Stimulated activated memory B cell treated with anti-CD40 and anti-IgM and Interleukin-4, amounts not matched to agents 10 μg/mL and 1 μg/mL and 100 μg/mL, for 72 hours (primary cell): ENCODE measurements around the gene PGPEP1.

Experiments used
- ATAC-seq: fragments of 150-1000 bp; cut with Tn5 transposase; 2 replicates; pipeline ENCODE4 v1.10.0; 2021
- H3K27ac Mint-ChIP-seq: one replicate; pipeline ENCODE4 v1.8.0; 2022; ENCODE audit warnings: mild to moderate bottlenecking, mixed read lengths
- H3K27me3 Mint-ChIP-seq: one replicate; pipeline ENCODE4 v1.8.0; 2022; ENCODE audit warnings: mixed read lengths
- H3K36me3 Mint-ChIP-seq: one replicate; pipeline ENCODE4 v1.8.0; 2022; ENCODE audit warnings: mixed read lengths
- H3K4me1 Mint-ChIP-seq: one replicate; pipeline ENCODE4 v1.8.0; 2022; ENCODE audit warnings: mixed read lengths
- H3K4me3 Mint-ChIP-seq: one replicate; pipeline ENCODE4 v1.8.0; 2022; ENCODE audit warnings: mild to moderate bottlenecking, moderate library complexity, mixed read lengths
- H3K9me3 Mint-ChIP-seq: one replicate; pipeline ENCODE4 v1.8.0; 2022; ENCODE audit warnings: mixed read lengths

PGPEP1 gene, protein sequence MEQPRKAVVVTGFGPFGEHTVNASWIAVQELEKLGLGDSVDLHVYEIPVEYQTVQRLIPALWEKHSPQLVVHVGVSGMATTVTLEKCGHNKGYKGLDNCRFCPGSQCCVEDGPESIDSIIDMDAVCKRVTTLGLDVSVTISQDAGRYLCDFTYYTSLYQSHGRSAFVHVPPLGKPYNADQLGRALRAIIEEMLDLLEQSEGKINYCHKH

DNA sequence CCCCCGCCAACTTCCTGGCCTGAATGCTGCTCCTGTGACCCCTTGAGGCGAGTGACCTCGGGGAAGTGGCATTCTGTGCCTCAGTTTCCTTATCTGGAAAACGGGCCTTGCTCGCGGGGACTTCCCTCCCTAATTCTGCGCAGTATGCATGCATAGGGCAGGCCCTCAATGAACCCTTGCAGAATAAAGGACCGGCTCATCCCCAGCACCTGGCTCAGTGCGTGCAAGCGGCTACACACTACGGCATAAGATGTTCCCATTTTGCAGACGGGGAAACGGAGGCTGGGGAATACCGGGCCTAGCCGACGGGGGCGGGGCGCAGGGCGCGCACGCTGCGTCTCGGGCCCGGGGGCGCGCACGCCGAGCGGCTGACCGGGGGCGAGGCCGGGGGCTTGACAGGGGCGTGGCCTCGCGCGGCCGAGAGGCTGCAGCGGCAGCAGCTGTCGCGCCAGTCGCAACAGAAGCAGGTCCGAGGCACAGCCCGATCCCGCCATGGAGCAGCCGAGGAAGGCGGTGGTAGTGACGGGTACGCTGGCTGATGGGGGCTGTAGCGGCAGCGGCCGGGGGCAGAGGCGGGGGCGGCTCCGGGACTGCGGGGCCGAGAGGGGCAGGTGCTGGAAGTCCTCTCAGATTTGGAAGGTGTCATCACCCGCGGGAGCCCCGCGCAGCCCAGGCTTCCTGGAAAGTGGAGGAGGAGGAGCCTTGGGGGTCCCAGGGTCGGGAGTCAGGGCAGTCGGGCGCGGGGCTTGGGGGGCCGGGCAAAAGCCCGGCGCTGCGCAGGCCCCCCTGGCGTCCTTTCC, at the start of gene PGPEP1:
TSS of gene PGPEP1 (plus strand) at position 409 of the 800 bp plus-strand sequence. CDS start at position 493, 84 bp downstream.
- Mint-ChIP-seq H3K27me3 (no peaks in the 10 kb centered on the region), H3K9me3 (no peaks in the 10 kb centered on the region), H3K4me1 (peaks cover 16% of the 10 kb centered on the region), H3K27ac (peak within 1 kb of the TSS; percentile 53), H3K36me3 (peaks cover 4% of the 10 kb centered on the region), H3K4me3 (peak within 1 kb of the TSS; percentile 83)
- ATAC-seq: peak; percentile 83

DNA sequence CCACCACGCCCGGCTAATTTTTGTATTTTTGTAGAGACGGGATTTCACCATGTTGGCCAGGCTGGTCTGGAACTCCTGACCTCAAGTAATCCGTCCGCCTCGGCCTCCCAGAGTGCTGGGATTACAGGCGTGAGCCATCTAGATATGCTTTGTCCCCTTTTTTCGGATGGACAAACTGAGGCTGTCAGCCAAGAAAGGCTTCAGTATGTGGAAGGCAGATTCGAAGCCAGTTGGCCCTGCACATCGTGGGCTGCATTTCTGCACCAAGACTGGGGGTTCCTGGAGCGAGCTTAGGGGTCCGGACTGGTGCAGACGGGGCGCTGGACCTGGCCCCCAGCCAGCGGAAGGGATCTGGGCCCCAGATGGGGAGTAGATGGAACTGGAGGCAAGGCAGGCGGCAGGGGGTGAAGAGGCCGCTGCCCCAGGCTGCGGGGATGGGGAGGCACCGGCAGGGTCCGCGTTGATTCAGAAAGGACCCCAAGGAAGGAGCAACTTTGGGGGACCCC, 49.3 kb upstream of the PGPEP1 start:
- H3K4me1 Mint-ChIP-seq: peaks cover 63% of the 10 kb centered on the region
- H3K36me3 Mint-ChIP-seq: peaks cover 6% of the 10 kb centered on the region
- peak; percentile 19 for ATAC-seq
- H3K9me3 Mint-ChIP-seq: peaks cover 12% of the 10 kb centered on the region
- H3K27me3 Mint-ChIP-seq: no peaks in the 10 kb centered on the region
- H3K27ac Mint-ChIP-seq: peak overlapping the region; percentile 83
- peak overlapping the region; percentile 86 for H3K4me3 Mint-ChIP-seq

DNA sequence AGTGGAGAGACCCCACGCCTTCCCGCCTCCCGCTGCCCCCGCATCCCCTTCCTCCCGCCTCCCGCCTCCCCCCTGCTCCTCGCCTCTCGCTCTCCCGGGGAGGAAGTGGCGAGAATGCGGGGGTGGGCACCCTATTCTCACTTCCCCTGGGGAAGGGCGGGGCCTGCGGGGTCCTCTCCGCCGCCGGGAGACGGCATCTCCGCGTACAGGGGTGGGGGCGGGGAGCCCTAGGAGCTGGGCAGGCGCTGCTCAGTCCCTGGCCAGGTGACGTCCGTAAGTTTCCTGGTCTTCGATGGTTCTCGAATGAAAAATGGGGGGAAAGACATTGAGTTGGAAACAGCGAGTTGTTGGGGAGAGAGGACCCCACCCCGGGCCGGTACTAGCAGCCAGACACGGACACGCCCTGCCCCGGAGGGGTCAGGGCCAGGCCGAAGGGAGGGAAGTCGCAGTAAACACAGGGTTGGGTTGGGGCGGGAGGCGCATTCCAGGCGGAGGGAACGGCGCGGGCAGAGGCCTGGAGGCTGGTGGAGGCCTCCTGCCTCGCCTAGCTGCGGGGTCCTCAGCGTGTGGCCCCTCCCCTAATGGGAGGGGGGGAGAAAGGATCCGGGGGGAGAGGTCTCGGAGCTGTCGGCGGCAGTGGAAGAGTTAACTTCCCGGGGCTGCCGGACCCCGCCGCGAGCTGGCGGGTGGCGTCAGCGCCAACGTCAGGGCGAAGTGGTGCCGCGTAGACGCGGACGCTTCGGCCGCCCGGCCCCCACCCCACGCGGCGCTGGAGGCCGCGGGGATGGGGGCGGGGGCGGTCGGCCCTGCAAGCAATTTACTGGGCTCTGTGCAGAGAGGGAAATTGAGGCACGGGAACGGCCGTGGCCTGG, 48.6 kb upstream of the PGPEP1 start:
- peaks cover 9% of the 10 kb centered on the region for H3K36me3 Mint-ChIP-seq
- peaks cover 60% of the 10 kb centered on the region for H3K4me1 Mint-ChIP-seq

DNA sequence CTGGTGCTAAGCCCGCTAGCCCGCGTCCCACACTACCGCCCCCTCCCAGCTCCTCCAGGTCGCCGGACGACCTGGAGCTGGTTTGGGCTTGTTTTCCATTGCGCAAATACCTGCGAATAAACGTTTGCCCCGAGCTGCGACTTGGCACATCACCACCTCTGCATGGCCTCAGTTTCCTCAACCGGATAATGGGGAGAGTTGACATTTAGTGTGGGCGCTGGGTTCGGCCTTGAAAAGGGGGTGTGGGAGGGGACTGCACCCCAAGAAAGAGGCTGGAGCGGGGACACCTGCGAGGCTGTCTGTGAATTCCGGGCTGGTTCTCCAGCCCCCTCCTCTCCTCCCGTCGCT, 48.0 kb upstream of the PGPEP1 start:
- no peaks in the 10 kb centered on the region for H3K27me3 Mint-ChIP-seq
- H3K27ac Mint-ChIP-seq: peak overlapping the region; percentile 83
- peaks cover 9% of the 10 kb centered on the region for H3K36me3 Mint-ChIP-seq
- peaks cover 56% of the 10 kb centered on the region for H3K4me1 Mint-ChIP-seq
- peak overlapping the region; percentile 86 for H3K4me3 Mint-ChIP-seq
- peaks cover 12% of the 10 kb centered on the region for H3K9me3 Mint-ChIP-seq
- no peak for ATAC-seq

More for the DNA sequence above, 48.6 kb upstream of the PGPEP1 start:
- H3K4me3 Mint-ChIP-seq: peak overlapping the region; percentile 86
- H3K27ac Mint-ChIP-seq: peak overlapping the region; percentile 83
- H3K9me3 Mint-ChIP-seq: peaks cover 12% of the 10 kb centered on the region
- peak; percentile 78 for ATAC-seq
- no peaks in the 10 kb centered on the region for H3K27me3 Mint-ChIP-seq

DNA sequence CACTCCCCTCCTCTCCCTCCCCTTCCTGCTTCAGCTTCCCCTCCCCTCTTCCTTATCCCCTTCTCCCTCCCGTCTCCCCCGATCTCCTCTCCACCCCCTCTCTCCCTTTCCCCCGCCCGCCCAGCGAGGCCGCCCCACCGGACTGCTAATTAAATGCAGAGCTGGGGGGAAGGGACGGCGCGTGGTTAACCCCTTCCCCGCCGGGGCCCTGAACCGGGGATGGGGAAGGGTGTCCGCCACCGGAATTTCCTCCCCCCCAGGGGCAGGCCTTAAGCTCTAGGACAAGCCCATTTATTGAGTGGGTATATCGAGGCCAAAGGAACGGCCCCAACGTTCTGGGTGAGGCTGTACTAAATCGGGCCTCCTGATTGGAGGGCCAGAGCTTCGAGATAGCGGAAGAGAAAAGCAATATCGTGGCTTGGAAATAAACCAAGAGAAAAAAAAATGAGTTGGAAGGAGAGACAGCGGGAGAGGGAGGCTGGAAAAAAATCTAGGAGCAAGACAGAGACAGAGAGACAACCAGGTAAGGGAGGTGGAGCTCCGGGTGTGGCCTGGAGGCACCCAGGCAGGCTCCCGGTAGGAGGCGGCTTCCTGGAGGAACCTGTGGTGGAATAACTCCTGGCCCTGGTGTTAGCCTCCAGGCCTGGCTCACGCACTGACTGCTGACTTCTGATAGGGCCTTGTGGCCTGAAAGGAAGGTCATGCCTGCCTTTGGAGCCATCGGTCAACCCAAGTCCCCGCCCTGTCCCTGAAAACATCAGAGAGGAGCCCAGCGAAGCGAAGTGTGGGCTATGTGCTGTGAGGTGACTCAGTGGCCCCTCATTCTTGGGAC, 47.4 kb upstream of the PGPEP1 start:
- H3K4me1 Mint-ChIP-seq: peaks cover 56% of the 10 kb centered on the region
- H3K27ac Mint-ChIP-seq: peak overlapping the region; percentile 83
- H3K36me3 Mint-ChIP-seq: peaks cover 9% of the 10 kb centered on the region
- no peak for ATAC-seq
- H3K9me3 Mint-ChIP-seq: peaks cover 12% of the 10 kb centered on the region
- H3K4me3 Mint-ChIP-seq: peak overlapping the region; percentile 86
- no peaks in the 10 kb centered on the region for H3K27me3 Mint-ChIP-seq

DNA sequence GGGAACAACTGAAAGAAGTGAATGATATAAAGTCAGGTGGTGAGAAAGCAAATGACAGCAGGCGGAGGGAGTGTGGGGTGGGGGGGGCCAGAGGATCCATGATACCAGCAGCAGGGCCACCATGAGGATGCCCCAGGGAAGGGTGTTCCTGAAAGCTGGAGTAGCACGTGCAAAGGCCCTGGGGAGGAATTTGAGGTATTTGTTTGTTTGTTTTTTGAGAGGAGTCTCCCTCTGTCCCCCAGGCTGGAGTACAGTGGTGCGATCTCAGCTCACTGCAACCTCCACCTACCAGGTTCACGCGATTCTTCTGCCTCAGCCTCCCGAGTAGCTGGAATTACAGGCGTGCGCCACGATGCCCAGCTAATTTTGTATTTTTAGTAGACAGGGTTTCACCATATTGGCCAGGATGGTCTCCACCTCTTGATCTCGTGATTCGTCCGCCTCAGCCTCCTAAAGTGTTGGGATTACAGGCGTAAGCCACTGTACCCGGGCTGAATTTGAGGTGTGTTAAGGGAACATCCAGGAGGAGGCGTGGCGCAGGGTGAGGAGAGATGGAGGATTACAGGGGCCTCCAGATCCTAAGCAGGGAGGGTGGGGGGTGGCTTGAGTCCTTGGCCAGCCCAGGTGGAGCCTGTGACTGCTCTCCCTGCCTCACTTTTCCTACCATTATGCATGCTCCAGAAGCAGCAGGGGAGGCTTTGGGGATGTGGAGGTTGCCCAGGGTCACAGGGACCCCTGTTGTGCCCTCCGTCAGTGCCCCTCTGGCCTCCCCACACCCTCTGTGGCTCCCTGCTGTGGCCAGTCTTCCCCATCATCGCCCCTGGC, 46.5 kb upstream of the PGPEP1 start:
- H3K27ac Mint-ChIP-seq: peak overlapping the region; percentile 83
- H3K9me3 Mint-ChIP-seq: peaks cover 12% of the 10 kb centered on the region
- H3K4me3 Mint-ChIP-seq: peak overlapping the region; percentile 86
- no peak for ATAC-seq
- peaks cover 9% of the 10 kb centered on the region for H3K36me3 Mint-ChIP-seq
- no peaks in the 10 kb centered on the region for H3K27me3 Mint-ChIP-seq
- peaks cover 56% of the 10 kb centered on the region for H3K4me1 Mint-ChIP-seq

DNA sequence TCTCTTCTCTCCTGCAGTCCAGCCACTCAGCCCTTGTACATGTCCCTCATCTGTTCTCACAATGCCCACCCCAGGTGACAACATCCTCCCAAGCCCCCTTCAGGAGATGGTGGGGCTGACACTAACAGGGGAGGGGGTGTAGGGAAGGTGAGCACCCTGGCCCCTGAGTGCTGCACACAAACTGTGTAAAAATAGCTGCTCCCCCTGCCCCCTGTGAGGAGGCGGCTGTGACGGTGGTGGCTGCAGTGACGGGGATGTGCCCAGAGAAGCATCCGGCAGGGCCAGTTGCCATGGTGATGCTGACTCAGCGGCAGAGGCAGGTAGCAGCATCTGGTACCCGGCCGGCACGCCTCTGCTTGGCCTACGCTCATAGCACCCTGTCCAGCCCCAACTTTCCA, 45.9 kb upstream of the PGPEP1 start:
- H3K4me3 Mint-ChIP-seq: peak overlapping the region; percentile 67
- peak; percentile 48 for ATAC-seq
- H3K4me1 Mint-ChIP-seq: peaks cover 56% of the 10 kb centered on the region
- H3K27ac Mint-ChIP-seq: peak overlapping the region; percentile 83
- H3K9me3 Mint-ChIP-seq: peaks cover 12% of the 10 kb centered on the region
- H3K36me3 Mint-ChIP-seq: peaks cover 9% of the 10 kb centered on the region
- no peaks in the 10 kb centered on the region for H3K27me3 Mint-ChIP-seq

DNA sequence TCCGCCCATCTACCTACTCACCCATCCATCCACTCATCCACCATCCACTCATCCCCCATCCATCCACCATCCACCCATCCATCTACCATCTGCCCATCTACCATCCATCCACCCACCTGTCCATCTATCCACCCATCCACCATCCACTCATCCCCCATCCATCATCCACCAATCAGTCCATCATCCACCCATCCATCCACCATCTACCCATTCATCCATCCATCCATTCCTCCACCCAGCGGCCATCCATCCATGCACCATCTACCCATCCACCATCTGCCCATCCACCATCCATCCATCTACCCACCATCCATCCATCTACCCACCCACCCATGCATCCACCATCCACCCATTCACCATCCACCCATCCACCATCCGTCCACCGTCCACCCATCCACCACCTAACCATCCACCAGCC, 45.4 kb upstream of the PGPEP1 start:
- peaks cover 50% of the 10 kb centered on the region for H3K4me1 Mint-ChIP-seq

DNA sequence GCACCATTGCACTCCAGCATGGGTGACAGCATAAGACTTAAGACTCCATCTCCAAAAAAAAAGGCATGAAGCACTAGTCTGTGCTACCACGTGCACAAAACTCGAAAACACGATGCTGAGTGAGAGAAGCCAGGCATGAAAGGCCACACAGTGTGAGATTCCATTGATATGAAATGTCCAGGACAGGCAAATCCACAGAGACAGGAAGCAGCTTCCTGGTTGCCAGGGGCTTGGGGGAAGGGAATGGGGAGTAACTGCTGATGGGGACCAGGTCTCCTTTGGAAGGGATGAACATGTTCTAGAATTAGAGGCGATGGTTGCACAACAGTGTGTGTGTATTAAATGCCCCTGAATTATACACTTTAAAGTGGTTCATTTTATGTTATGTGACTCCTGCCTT, 43.1 kb upstream of the PGPEP1 start:
- no peak for ATAC-seq
- Mint-ChIP-seq H3K27me3 (no peaks in the 10 kb centered on the region), H3K27ac (peak overlapping the region; percentile 6), H3K36me3 (peaks cover 9% of the 10 kb centered on the region), H3K4me3 (no peak overlapping the region), H3K4me1 (peaks cover 36% of the 10 kb centered on the region), H3K9me3 (peaks cover 12% of the 10 kb centered on the region)

More for the DNA sequence above, 45.4 kb upstream of the PGPEP1 start:
- H3K4me3 Mint-ChIP-seq: no peak overlapping the region
- peak overlapping the region; percentile 83 for H3K27ac Mint-ChIP-seq
- H3K9me3 Mint-ChIP-seq: peaks cover 12% of the 10 kb centered on the region
- H3K36me3 Mint-ChIP-seq: peaks cover 9% of the 10 kb centered on the region
- no peak for ATAC-seq
- H3K27me3 Mint-ChIP-seq: no peaks in the 10 kb centered on the region

DNA sequence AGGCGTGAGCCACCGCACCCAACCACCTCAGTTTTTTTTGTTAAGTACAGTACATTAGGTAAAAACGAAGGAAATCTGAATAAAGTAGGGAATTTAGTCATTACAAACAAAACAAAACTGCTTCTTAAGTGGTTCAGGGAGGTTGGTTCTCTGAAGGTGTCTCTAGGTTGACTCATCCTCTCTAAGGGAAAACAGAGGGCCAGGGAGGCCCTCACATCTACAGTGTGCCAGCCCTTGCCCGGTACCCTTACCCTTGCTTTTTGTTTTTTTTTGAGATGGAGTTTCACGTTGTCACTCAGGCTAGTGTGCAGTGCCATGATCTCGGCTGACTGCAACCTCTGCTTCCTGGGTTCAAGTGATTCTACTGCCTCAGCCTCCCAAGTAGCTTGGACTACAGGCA, 41.8 kb upstream of the PGPEP1 start:
- no peak for ATAC-seq
- Mint-ChIP-seq H3K36me3 (peaks cover 11% of the 10 kb centered on the region), H3K4me1 (peaks cover 33% of the 10 kb centered on the region), H3K9me3 (peaks cover 12% of the 10 kb centered on the region), H3K27me3 (no peaks in the 10 kb centered on the region), H3K27ac (no peak overlapping the region), H3K4me3 (no peak overlapping the region)

DNA sequence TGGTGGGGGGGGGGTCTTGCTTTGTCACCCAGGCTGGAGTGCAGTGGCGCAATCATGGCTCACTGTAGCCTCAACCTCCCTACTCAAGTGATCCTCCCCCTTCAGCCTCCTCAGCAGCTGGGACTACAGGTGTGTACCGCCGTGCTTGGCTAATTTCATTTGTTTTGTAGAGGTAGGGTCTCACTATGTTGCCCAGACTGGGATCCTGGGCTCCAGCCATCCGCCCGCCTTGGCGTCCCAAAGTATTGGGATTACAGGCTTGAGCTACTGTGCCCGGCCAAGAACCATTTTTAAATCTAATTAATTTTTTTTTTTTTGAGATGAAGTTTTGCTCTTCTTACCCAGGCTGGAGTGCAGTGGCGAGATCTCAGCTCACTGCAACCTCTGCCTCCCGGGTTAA, 40.7 kb upstream of the PGPEP1 start:
- no peak for ATAC-seq
- Mint-ChIP-seq H3K9me3 (peaks cover 12% of the 10 kb centered on the region), H3K27ac (no peak overlapping the region), H3K4me3 (no peak overlapping the region), H3K4me1 (peaks cover 33% of the 10 kb centered on the region), H3K27me3 (no peaks in the 10 kb centered on the region), H3K36me3 (peaks cover 17% of the 10 kb centered on the region)

DNA sequence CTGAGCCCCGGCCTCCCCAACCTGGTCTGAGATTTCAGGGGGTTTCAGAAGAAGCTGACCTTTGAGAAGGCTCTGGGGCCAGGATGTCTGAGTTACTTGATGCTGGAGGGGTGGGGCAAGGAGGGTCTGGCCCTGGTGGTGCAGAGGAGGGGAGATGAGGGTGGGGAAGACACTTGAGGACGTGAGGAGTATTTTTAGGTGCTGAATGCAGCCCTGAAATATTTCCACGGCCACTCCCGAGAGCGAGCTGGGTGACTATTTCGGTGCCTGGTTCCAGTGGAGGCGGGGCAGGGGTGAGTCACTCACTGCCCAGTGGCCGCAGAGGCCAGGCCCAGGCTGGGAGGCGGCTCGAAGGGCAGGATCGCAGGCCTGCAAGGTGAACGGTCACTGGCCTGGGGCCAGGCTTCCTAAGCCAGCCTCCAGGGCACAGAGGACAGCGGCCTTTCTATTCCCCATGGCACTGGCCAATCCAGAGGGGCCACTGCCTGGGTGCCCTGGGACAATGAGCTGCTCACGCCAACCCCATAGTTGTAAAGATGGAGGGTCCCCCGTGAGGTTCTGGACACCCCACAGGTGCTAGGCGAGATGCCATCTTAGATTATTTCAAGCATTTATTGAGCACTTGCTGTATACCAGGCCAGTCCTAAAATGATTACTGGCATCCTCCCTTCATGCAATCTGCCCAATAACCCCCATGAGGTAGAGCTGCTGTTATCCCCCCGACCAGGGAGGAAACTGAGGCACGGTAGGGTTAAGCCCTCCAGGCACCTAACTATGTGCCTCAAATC, 39.3 kb upstream of the PGPEP1 start:
- H3K36me3 Mint-ChIP-seq: peaks cover 10% of the 10 kb centered on the region
- peak overlapping the region; percentile 57 for H3K27ac Mint-ChIP-seq
- H3K4me1 Mint-ChIP-seq: peaks cover 35% of the 10 kb centered on the region
- no peak for ATAC-seq
- H3K9me3 Mint-ChIP-seq: no peaks in the 10 kb centered on the region
- H3K27me3 Mint-ChIP-seq: no peaks in the 10 kb centered on the region
- no peak overlapping the region for H3K4me3 Mint-ChIP-seq

DNA sequence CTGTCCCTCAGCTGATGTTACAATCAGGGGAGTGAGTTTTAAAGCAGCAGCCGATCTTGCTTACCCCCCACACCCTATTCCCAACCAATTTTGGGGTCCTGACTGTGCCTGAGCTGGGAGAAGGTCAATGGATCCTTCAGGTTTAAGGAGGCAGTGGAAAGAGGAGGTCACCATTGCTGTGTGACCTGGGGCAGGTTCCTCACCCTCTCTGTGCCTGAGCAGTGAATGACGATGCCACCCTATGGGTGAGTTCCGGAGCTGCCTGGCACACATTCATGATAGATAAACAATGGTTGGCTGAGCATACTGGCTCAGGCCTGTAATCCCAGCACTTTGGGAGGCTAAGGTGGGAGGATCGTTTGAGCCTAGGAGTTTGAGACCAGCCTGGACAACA, 38.7 kb upstream of the PGPEP1 start:
- peaks cover 8% of the 10 kb centered on the region for H3K36me3 Mint-ChIP-seq
- H3K4me1 Mint-ChIP-seq: peaks cover 37% of the 10 kb centered on the region
- peak overlapping the region; percentile 57 for H3K27ac Mint-ChIP-seq

More for the DNA sequence above, 38.7 kb upstream of the PGPEP1 start:
- no peaks in the 10 kb centered on the region for H3K27me3 Mint-ChIP-seq
- no peak for ATAC-seq
- H3K4me3 Mint-ChIP-seq: no peak overlapping the region
- H3K9me3 Mint-ChIP-seq: no peaks in the 10 kb centered on the region
